Vagina (tissue), 2 donors: ENCODE data around the gene ADGRG2.

ENCODE experiments used
- POLR2A ChIP-seq, 2 donors: fragments of 450-650 bp; IDR thresholded peaks; one replicate each; pipeline ENCODE4 v1.6.1; 2017; ENCODE audit warnings: antibody characterized with exemption in 2 of 2, mild to moderate bottlenecking in 2 of 2, moderate library complexity in 2 of 2
- POLR2AphosphoS5 ChIP-seq, 2 donors: sonication (generic); formaldehyde crosslinking; IDR thresholded peaks; one replicate each; pipeline ENCODE4 v1.9.0; 2017; ENCODE audit warnings: antibody characterized with exemption in 2 of 2, mild to moderate bottlenecking in 2 of 2, low read depth in 1 of 2; ENCODE audit not compliant: insufficient read depth in 1 of 2
- TF ChIP-seq, protein P1 (sequence below), 3 experiments: fragments of 450-650 bp in 2 of 3; fragments of 200-600 bp in 1 of 3; sonication (generic) in 1 of 3; IDR thresholded peaks; one replicate each; pipeline ENCODE4 v1.5.1; 2017 to 2019; ENCODE audit warnings: antibody characterized with exemption in 3 of 3, mild to moderate bottlenecking in 2 of 3, moderate library complexity in 2 of 3

DNA sequence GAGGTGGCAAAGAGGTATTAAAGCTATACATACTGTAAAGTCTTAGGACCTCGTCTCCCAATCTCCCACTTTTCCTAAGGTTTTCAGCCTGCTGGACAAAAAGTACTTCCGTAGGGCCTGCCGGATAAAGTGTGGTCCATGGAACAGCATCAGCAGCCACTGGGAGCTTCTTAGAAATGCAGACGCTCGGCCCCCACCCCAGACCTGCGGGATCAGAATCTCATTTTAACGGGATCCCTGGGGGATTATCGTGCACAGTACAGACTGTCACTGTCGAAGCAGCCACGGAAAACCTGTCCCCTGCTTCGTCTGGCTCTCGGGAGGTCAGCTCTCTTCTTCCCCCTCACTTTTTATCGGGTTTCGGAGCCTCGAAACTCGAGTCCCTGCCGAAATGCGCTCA lies 802 bp downstream of the ADGRG2 start:
- TF ChIP-seq, protein P1, sequence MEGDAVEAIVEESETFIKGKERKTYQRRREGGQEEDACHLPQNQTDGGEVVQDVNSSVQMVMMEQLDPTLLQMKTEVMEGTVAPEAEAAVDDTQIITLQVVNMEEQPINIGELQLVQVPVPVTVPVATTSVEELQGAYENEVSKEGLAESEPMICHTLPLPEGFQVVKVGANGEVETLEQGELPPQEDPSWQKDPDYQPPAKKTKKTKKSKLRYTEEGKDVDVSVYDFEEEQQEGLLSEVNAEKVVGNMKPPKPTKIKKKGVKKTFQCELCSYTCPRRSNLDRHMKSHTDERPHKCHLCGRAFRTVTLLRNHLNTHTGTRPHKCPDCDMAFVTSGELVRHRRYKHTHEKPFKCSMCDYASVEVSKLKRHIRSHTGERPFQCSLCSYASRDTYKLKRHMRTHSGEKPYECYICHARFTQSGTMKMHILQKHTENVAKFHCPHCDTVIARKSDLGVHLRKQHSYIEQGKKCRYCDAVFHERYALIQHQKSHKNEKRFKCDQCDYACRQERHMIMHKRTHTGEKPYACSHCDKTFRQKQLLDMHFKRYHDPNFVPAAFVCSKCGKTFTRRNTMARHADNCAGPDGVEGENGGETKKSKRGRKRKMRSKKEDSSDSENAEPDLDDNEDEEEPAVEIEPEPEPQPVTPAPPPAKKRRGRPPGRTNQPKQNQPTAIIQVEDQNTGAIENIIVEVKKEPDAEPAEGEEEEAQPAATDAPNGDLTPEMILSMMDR (IDR thresholded peaks at IDR 0.05), result no peak
- TF ChIP-seq POLR2A (IDR thresholded peaks at IDR 0.05) (no peak), POLR2AphosphoS5 (IDR thresholded peaks at IDR 0.05; ENCODE audit: insufficient read depth in 1 of 2, low read depth in 1 of 2) (no peak)
